B cell (primary cell): ENCODE data around the gene CABP2.

Experiments
- CTCF ChIP-seq: fragments of 200-600 bp; IDR thresholded peaks from one replicate; pipeline ENCODE4 v1.8.0; 2022; ENCODE audit warnings: antibody characterized with exemption, mild to moderate bottlenecking
- EZH2 ChIP-seq: IDR thresholded peaks from 2 replicates; pipeline ENCODE4 v1.6.1; 2012; ENCODE audit warnings: borderline replicate concordance, low read depth, mild to moderate bottlenecking, moderate library complexity, low read length; ENCODE audit not compliant: insufficient read depth, poor library complexity, severe bottlenecking

- TF ChIP-seq CTCF (no peak), EZH2 (no peak)
Observed at GRCh38 chr11:67472882-67473281, 50.4 kb downstream of the CABP2 start.
